Skin epidermis (tissue), 12 donors: ENCODE measurements around the gene OTOG.

Experiments
- H3K27ac ChIP-seq, 21 experiments: fragments of 200-600 bp; sonication (generic) in 11 of 21; one replicate each; pipeline ENCODE4 v1.5.0; 2020; ENCODE audit warnings: mild to moderate bottlenecking in 3 of 21, inconsistent platforms in 2 of 21, moderate library complexity in 2 of 21
- H3K4me3 ChIP-seq, 7 experiments: fragments of 200-600 bp; sonication (generic) in 2 of 7; one replicate each; pipeline ENCODE4 v1.5.0; 2020; ENCODE audit warnings: inconsistent platforms in 2 of 7, mild to moderate bottlenecking in 2 of 7, moderate library complexity in 1 of 7

OTOG gene

DNA sequence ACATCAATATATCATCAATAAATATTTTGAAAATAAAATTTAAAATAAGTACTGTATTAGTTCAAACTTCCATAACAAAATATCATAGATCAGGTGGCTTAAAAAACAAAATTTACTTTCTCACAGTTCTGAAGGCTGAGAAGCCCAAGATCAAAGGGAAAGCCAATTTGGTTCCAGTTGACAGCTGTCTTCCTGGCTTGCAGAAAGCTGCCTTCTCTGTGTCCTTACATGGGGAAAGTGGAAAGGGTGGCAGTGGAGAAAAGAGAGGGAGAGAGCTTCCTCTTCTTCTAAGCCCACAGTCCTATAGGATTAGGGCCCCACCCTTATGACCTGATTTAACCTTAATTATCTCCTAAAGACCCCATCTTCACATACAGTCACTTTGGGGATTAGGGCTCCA lies 121.1 kb downstream of the OTOG start:
- no peak overlapping the region for H3K4me3 ChIP-seq
- no peak overlapping the region for H3K27ac ChIP-seq

- Histone ChIP-seq H3K4me3 (no peak overlapping the region), H3K27ac (no peak overlapping the region)
These were observed 125.4 kb downstream of the OTOG start for GRCh38 chr11:17672469-17672868.

GRCh38 chr11:17673951-17674350 lies 126.9 kb downstream of the OTOG start:
- H3K27ac ChIP-seq: no peak overlapping the region

GRCh38 chr11:17682848-17683247 lies 135.8 kb downstream of the OTOG start:
- H3K27ac ChIP-seq: no peak overlapping the region

More at GRCh38 chr11:17673951-17674350, 126.9 kb downstream of the OTOG start:
- H3K4me3 ChIP-seq: no peak overlapping the region

GRCh38 chr11:17683377-17684161 lies 136.5 kb downstream of the OTOG start:
- no peak overlapping the region for H3K27ac ChIP-seq
- H3K4me3 ChIP-seq: no peak overlapping the region

More at GRCh38 chr11:17682848-17683247, 135.8 kb downstream of the OTOG start:
- no peak overlapping the region for H3K4me3 ChIP-seq

- Histone ChIP-seq H3K4me3 (no peak overlapping the region), H3K27ac (no peak overlapping the region)
These were observed 137.5 kb downstream of the OTOG start for GRCh38 chr11:17684550-17684949.

DNA sequence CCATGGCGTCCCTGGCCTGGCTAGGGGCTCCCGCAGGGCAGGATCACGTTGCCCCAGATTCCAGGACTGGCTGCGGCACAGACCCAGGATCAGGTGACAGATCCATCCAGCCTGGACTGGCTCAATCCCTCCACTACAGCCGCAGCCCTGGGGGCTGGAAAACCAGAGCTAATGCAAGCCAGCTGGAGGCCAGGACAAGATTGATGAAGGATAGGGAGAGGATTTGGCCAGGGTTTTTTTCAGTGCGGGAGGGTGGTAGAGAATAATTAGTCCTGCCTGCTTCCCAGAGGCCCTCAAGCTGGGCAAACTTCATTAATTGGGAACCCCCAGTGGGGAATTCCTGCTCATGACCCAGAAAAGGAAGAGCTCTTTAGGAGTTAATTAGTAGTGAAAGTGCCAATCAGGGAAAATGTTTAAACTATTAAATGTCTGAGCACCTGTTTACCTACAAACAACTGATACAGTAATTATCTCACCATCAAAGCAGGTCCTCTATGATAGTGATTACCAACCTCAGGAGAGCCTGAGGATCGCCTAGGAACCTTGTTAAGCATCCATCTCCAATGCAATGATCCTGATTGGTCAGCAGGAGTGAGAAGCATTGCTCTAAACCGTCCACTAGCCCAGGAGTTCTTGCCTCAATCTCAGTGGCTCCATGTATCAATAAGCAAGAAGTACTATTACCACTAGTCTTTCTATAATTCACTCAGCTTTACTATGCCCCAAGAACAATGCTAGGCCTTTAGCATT lies 139.3 kb downstream of the OTOG start:
- H3K4me3 ChIP-seq: no peak overlapping the region
- H3K27ac ChIP-seq: no peak overlapping the region

- H3K27ac ChIP-seq: no peak overlapping the region
These were observed 141.0 kb downstream of the OTOG start for GRCh38 chr11:17687946-17688670.

DNA sequence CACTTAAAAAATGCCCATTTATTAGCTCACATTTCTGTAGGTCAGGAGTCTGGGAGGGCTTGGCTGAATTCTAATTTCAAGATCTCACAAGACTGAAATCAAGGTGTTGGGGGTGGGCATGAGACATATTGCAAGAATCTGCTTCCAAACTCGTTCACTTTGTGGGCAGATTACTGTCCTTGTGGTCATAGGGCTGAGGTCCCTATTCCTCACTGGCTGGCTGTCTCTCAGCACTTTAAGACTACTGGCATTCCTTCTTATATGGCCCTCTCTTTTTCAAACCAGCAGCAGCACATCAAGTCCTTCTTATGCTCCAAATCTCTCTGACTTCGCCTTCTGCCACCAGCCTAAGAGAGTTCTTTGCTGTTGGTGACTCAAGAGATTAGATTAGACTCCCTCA lies 144.5 kb downstream of the OTOG start:
- H3K4me3 ChIP-seq: no peak overlapping the region
- no peak overlapping the region for H3K27ac ChIP-seq

More at GRCh38 chr11:17687946-17688670, 141.0 kb downstream of the OTOG start:
- no peak overlapping the region for H3K4me3 ChIP-seq

- no peak overlapping the region for H3K27ac ChIP-seq
- H3K4me3 ChIP-seq: no peak overlapping the region
These were observed 144.9 kb downstream of the OTOG start for GRCh38 chr11:17691976-17692375.

DNA sequence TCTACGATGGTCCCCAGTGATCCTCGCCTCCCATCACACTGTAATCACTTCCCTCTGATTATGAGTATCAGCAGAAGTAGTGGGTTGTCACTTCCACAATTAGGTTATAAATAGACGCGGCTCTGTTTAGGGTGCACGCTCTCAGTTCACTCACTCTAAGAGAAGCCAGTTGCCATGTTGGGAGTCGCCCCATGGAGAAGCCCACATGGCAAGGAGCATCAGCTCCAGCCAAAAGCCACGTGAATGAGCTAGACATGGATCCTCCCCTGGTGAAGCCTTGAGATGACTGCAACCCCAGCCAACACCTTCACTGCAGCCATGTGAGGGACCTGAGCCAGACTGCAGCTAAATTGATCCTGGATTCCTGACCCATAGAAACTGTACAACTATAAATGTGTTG lies 145.9 kb downstream of the OTOG start:
- Histone ChIP-seq H3K4me3 (no peak overlapping the region), H3K27ac (no peak overlapping the region)

GRCh38 chr11:17693531-17693930 lies 146.5 kb downstream of the OTOG start:
- no peak overlapping the region for H3K4me3 ChIP-seq
- H3K27ac ChIP-seq: no peak overlapping the region

- H3K4me3 ChIP-seq: no peak overlapping the region
- no peak overlapping the region for H3K27ac ChIP-seq
These were observed 147.5 kb downstream of the OTOG start for GRCh38 chr11:17694494-17695110.

DNA sequence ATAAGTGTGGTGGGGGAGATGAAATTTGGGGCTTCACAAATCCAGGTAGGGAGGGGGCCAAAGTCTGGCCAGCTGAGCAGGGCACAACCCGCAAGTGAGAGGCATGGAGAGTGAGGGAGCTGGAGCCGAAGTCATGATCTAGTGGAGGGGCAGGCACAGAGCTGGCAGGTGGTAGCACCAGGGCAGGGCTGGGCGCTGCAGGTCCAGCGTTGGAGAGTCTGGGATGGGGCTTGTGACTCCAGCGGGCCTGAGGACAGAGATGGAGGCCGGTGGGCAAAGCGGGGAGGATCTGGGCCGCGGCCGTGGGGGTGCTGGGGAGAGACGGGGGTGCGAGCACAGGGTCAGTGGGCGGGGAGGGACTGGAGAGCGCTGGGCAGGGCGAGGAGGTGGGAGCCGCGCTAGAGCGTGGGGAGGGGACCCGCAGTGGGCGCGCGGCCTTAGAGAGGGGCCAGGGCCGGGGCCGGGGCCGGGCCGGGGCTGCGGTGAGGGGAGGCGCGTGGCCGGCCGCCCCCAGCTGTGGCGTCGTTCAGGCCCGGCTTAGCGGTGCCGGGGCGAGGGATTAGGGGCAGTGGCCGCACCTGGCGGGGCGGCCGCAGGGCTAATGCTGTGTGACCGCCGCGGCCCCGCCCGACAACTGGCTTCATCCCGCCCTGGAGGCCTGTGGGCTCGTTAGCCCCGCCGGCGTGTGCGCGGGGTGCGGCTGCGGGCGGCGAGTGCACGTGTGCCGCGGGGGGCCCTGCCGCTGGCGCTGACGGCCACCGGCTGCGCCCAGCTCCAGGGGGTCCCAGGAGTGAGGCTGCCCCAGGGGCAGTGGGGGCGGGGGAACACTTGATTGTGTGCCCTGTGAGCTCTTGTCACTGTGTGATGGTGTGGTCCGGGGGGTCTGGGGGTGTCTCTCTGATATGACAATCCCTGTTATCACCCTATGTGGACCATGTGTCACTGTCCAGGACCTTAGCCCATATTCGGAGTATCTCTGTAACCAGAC lies 148.7 kb downstream of the OTOG start:
- H3K27ac ChIP-seq: no peak overlapping the region
- no peak overlapping the region for H3K4me3 ChIP-seq

DNA sequence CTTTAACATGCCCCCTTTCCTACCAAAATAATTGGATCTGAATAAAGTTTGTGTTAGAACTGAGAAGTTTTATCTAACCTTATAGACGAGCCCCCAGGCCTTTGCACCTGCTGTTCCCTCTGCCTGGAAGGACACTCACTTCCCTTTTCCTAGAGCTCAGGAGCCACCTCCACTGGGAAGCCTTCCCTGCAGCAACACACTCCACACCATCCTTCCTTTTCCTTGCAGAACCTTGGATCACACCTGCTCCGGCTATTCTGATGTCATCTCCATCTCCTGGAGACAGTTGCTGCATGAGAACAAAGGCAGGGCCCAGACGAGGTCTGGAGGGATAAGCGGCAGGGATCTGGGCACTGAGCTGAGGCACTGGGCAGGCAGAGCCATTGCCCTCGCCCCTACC lies 149.7 kb downstream of the OTOG start:
- no peak overlapping the region for H3K27ac ChIP-seq
- H3K4me3 ChIP-seq: no peak overlapping the region
